GM12801 (cell line): Measurements from ENCODE around the gene MAP4K1.

Experiments
- TF ChIP-seq, protein P1 (sequence below): IDR thresholded peaks from one replicate; pipeline ENCODE4 v1.5.1; 2011; ENCODE audit warnings: control low read depth; ENCODE audit not compliant: insufficient read length; ENCODE audit errors: extremely low read depth

Gene MAP4K1

GRCh38 chr19:38606131-38606530 lies 11.6 kb downstream of the MAP4K1 start:
- TF ChIP-seq, protein P1, sequence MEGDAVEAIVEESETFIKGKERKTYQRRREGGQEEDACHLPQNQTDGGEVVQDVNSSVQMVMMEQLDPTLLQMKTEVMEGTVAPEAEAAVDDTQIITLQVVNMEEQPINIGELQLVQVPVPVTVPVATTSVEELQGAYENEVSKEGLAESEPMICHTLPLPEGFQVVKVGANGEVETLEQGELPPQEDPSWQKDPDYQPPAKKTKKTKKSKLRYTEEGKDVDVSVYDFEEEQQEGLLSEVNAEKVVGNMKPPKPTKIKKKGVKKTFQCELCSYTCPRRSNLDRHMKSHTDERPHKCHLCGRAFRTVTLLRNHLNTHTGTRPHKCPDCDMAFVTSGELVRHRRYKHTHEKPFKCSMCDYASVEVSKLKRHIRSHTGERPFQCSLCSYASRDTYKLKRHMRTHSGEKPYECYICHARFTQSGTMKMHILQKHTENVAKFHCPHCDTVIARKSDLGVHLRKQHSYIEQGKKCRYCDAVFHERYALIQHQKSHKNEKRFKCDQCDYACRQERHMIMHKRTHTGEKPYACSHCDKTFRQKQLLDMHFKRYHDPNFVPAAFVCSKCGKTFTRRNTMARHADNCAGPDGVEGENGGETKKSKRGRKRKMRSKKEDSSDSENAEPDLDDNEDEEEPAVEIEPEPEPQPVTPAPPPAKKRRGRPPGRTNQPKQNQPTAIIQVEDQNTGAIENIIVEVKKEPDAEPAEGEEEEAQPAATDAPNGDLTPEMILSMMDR: no peak

- TF ChIP-seq, protein P1: no peak
Measured at GRCh38 chr19:38599722-38600121, 18.0 kb downstream of the MAP4K1 start.

GRCh38 chr19:38597075-38597474 lies 20.7 kb downstream of the MAP4K1 start:
- TF ChIP-seq, protein P1: no peak

DNA sequence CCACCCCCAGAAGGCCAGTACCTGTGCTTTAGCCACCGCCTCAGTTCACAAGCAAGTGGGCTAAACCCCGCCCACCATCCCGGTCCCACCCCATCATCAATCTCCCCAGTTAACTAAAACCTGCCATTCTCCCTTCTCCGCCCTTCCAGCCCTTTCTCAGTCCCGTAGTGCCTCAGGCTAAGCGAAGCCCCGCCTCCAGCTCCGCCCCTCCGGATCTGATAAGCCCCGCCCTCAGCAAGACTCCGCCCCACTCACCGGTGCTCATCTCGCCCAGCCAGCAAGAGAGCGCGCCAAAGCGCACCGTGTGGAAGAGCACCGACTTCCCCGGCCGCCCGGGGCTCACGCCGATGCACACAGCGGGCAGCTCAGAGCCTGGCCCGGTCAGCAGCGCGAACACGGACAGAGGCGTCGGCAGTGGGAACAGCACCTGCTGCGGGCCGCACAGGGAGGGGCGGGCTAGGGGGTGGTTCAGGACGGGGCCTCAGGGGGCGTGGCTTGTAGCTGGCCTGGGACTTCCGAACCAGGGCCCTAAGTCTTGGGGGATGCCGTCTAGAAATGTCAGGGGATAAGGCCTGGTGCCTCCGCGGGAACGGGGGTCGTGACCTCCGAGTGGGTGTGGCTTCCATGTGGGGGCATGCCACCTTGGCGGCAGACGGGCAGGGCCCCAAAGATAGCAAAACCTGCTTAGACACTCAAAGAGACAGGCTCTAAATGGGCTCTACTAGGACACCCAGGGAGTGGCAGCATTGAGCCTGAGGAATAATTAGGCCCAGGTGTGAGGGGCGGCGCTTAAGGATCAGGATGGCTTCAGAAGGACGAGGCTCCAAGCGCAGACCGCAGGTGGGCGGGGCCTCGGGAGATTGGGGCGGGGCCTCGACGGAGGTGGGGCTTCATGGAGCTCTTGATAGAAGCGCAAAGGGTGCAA lies 21.4 kb downstream of the MAP4K1 start:
- TF ChIP-seq, protein P1: no peak

DNA sequence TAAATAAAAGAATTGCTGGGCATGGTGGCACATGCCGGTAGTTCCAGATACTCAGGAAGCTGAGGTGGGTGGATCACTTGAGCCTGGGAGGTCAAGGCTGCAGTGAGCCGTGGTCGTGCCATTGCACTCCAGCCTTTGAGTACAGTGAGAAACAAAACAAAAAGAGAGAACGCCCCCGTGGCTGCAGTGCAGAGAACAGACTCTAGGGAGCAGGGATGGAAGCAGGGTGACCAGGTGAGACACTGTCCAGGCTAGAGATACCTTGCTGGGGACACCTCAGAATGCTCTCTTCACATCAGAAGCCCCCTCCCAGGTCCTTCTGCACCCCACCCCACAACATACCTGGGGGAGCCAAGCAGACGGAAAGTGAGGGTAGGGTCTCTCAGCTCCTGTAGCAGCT lies 24.8 kb downstream of the MAP4K1 start:
- TF ChIP-seq, protein P1: no peak

DNA sequence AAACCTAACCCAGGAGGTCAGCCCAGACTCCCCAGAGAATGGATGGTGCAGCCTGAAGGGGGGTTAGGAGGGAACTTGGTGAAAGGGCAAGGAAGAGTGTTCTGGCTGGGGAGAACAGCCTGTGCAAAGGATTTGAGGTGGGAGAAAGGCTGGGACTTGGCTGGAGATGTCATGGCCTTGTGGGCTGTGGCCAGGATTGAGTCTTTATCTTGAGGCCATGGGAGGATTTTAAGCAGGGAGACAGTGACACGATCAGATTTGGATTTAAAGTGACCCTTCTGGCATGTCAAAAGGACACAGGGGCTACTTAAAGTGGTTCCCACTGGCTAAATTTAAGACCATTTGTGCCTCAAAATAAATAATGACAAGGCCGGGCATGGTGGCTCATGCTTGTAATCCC lies 29.7 kb downstream of the MAP4K1 start:
- TF ChIP-seq, protein P1: no peak

DNA sequence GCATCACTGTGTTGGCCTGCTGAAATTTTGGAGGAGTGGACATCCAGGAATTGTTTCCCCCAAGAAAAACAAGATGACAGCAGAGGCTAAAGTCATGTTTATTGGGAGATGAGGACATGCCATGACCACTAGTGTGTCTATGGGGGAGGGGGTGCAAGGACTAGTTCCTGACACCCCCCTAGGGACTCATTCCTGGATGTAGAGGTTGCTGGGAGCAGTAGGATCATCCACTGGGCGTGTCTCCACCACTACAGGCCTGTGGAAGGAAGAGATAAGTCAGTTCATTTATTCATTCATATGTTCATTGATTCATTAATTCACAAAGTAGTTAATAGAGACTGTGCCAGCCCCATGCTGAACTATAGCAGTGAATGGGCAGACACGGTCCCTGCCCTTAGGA lies 30.2 kb downstream of the MAP4K1 start:
- TF ChIP-seq, protein P1: no peak

DNA sequence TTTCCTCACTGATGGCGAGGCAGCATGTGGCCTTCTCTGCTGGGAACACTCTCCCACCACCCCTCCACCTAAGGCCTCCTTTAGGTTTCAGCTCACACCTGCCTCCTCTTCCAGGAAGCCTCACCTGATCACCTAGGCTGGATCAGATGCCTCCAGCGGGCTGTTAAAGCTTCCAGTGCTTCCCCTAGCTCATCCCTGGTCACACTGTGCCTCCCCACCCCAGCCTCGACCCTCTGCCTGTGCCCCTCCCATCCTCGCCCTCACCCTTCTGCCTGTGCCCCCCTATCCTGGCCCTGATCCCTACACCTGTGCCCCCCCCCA lies 33.8 kb downstream of the MAP4K1 start:
- TF ChIP-seq, protein P1: no peak
